ENCODE results near the gene SLC49A4.

The SLC49A4 gene

GRCh38 chr3:122785231-122785630 is 9.6 kb upstream of the SLC49A4 start:
- TF ChIP-seq CTCF (conservative IDR thresholded peaks at IDR 0.05; ENCODE audit: control insufficient read depth, insufficient read depth, low read depth, low read length) = no peak
- no peak for DNase-seq (ENCODE audit: low read depth)
- no peak overlapping the region for H3K4me3 ChIP-seq (ENCODE audit: control insufficient read depth, low read depth, low read length)

- no peak overlapping the region for H3K4me3 ChIP-seq (ENCODE audit: control insufficient read depth, low read depth, low read length)
- DNase-seq (ENCODE audit: low read depth) = peak; percentile 62
- TF ChIP-seq CTCF (conservative IDR thresholded peaks at IDR 0.05; ENCODE audit: control insufficient read depth, insufficient read depth, low read depth, low read length) = no peak
Measured at GRCh38 chr3:122786066-122786465, 8.8 kb upstream of the SLC49A4 start.

GRCh38 chr3:122787872-122788271 is 7.0 kb upstream of the SLC49A4 start:
- TF ChIP-seq CTCF (conservative IDR thresholded peaks at IDR 0.05; ENCODE audit: control insufficient read depth, insufficient read depth, low read depth, low read length) = no peak
- no peak overlapping the region for H3K4me3 ChIP-seq (ENCODE audit: control insufficient read depth, low read depth, low read length)
- no peak for DNase-seq (ENCODE audit: low read depth)

- no peak for TF ChIP-seq CTCF (conservative IDR thresholded peaks at IDR 0.05; ENCODE audit: control insufficient read depth, insufficient read depth, low read depth, low read length)
- no peak overlapping the region for H3K4me3 ChIP-seq (ENCODE audit: control insufficient read depth, low read depth, low read length)
Measured at GRCh38 chr3:122789585-122790273, 5.1 kb upstream of the SLC49A4 start.

GRCh38 chr3:122793568-122794416 is 1.1 kb upstream of the SLC49A4 start, which contains the start of gene HSPBAP1:
Gene HSPBAP1 (minus strand): TSS chr3:122793831. CDS start chr3:122793680, 151 bp downstream.
- peak within 1 kb of the TSS; percentile 70 for H3K4me3 ChIP-seq (ENCODE audit: control insufficient read depth, low read depth, low read length)
- peak; percentile 92 for DNase-seq (ENCODE audit: low read depth)
- TF ChIP-seq CTCF (conservative IDR thresholded peaks at IDR 0.05; ENCODE audit: control insufficient read depth, insufficient read depth, low read depth, low read length) = no peak

More at GRCh38 chr3:122789585-122790273, 5.1 kb upstream of the SLC49A4 start:
- DNase-seq (ENCODE audit: low read depth) = no peak

- TF ChIP-seq CTCF (conservative IDR thresholded peaks at IDR 0.05; ENCODE audit: control insufficient read depth, insufficient read depth, low read depth, low read length) = no peak
- DNase-seq (ENCODE audit: low read depth) = peak; percentile 75
- peak overlapping the region; percentile 70 for H3K4me3 ChIP-seq (ENCODE audit: control insufficient read depth, low read depth, low read length)
Measured at GRCh38 chr3:122794483-122794778, 438 bp upstream of the SLC49A4 start.

All from fibroblast of mammary gland (primary cell).